ENCODE measurements around the gene KLF11.

- no peak for TF ChIP-seq CTCF (IDR thresholded peaks at IDR 0.05)
- TF ChIP-seq POLR2A (IDR thresholded peaks at IDR 0.05), result no peak
Measured at GRCh38 chr2:10031886-10032745, 11.2 kb upstream of the KLF11 start.

Data from breast epithelium (tissue), 3 donors.